ENCODE results near the gene LMLN. TPM values are rescaled to one million over a fixed set of nuclear protein-coding genes. Genes with fewer than 3 reads are reported as not detected.

The LMLN gene
- total and polyA plus RNA-seq, 2 of the 13 experiments (the other 11 are each of a cell fraction or from before 2014, with no cell fraction given) = 1.2 to 1.8 TPM

DNA sequence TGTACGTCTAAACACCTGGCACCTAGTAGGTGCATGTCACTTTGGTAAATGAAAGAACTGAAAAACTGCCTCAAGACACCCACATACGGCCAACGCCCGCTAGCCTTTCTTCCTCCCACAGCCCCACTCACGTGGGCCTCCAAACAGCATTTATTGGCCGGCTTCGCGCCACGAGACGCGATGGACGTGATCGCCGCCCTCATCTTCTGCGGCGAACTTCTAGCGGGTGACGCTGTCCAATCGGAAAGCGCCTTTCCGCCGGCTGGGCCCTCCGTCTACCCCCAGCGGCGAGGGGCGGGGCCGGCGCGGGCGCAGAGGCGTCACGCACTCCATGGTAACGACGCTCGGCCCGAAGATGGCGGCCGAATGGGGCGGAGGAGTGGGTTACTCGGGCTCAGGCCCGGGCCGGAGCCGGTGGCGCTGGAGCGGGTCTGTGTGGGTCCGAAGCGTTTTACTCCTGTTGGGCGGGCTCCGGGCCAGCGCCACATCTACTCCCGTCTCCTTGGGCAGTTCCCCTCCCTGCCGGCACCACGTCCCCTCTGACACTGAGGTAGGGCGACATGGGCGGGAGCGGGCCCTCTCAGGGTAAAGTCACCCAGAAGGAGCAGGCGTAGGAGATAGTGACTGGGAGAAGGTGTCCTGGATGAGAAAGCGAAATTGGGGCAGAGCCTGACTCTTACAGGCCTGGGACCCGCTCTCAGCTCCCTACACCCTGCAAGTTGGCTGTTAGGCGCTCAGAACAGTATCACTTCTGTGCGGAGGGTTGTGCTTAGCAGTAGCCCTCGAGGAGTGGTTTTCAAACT lies at the start of gene LMLN (continued):
- TF ChIP-seq, protein P1, sequence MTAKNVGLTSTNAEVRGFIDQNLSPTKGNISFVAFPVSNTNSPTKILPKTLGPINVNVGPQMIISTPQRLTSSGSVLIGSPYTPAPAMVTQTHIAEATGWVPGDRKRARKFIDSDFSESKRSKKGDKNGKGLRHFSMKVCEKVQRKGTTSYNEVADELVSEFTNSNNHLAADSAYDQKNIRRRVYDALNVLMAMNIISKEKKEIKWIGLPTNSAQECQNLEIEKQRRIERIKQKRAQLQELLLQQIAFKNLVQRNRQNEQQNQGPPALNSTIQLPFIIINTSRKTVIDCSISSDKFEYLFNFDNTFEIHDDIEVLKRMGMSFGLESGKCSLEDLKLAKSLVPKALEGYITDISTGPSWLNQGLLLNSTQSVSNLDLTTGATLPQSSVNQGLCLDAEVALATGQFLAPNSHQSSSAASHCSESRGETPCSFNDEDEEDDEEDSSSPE (CRISPR knock-in tag; IDR thresholded peaks at IDR 0.05) = peak; percentile 90
- TF ChIP-seq, protein P2, sequence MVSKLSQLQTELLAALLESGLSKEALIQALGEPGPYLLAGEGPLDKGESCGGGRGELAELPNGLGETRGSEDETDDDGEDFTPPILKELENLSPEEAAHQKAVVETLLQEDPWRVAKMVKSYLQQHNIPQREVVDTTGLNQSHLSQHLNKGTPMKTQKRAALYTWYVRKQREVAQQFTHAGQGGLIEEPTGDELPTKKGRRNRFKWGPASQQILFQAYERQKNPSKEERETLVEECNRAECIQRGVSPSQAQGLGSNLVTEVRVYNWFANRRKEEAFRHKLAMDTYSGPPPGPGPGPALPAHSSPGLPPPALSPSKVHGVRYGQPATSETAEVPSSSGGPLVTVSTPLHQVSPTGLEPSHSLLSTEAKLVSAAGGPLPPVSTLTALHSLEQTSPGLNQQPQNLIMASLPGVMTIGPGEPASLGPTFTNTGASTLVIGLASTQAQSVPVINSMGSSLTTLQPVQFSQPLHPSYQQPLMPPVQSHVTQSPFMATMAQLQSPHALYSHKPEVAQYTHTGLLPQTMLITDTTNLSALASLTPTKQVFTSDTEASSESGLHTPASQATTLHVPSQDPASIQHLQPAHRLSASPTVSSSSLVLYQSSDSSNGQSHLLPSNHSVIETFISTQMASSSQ (IDR thresholded peaks at IDR 0.05; ENCODE audit: low read depth) = no peak
- TF ChIP-seq, protein P2 (CRISPR knock-in tag; IDR thresholded peaks at IDR 0.05; ENCODE audit: borderline replicate concordance) = 0 out of 2 replicates have a peak, but pooled peaks have one; percentile 13
- TF ChIP-seq DMAP1 (CRISPR knock-in tag; IDR thresholded peaks at IDR 0.05) (peak; percentile 43; the same call in 1 of the 2 replicates), ZNF572 (CRISPR knock-in tag; IDR thresholded peaks at IDR 0.05) (no peak), HNRNPLL (IDR thresholded peaks at IDR 0.05; ENCODE audit: low read depth, low read length, poor library complexity, severe bottlenecking) (peak; percentile 89), ZEB1 (IDR thresholded peaks at IDR 0.05; ENCODE audit: insufficient replicate concordance, low read depth) (no peak), YEATS2 (CRISPR knock-in tag; IDR thresholded peaks at IDR 0.05; ENCODE audit: borderline replicate concordance) (peak; percentile 76; the same call in 1 of the 2 replicates), ZNF614 (CRISPR knock-in tag; IDR thresholded peaks at IDR 0.05; ENCODE audit: borderline replicate concordance) (peak; percentile 67; the same call in 1 of the 2 replicates), HMGA1 (CRISPR knock-in tag; conservative IDR thresholded peaks at IDR 0.05) (no peak), ZSCAN21 (CRISPR knock-in tag; IDR thresholded peaks at IDR 0.05; ENCODE audit: borderline replicate concordance) (peak; percentile 19; the same call in 1 of the 2 replicates), POLR2A (IDR thresholded peaks at IDR 0.05; ENCODE audit: insufficient read depth in 1 of 2, low read depth in 2 of 2, low read length in 2 of 2) (peak; percentile 68 to 81; a peak in 3 of 4 replicates), MTA3 (CRISPR knock-in tag; IDR thresholded peaks at IDR 0.05) (no peak)
- TF ChIP-seq, protein P3, sequence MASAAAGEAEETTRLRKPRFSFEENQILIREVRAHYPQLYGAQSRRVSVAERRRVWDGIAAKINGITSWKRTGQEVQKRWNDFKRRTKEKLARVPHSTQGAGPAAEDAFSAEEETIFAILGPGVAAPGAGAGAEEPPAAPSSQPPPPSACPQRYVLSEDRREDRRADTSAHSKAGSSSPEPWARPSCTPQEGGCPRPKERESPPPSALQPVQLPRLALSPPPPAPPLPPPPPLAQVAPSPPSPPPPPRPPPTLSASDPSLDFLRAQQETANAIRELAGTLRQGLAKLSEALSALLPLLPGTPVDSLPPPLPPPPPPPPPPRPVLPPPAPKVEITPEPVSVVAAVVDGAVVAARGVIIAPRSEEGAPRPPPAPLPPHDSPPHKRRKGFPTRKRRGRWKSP (CRISPR knock-in tag; IDR thresholded peaks at IDR 0.05) = 0 out of 2 replicates have a peak, but pooled peaks have one; percentile 34

Measured in HepG2 (cell line).